HepG2 (cell line): Measurements from ENCODE around the gene RPP21. TPM values are rescaled to one million over a fixed set of nuclear protein-coding genes. Genes with fewer than 3 reads are reported as not detected.

Experiments
- LCORL ChIP-seq, 2 experiments: fragments of 450-650 bp in 1 of 2; sonication (generic) in 1 of 2; formaldehyde crosslinking in 1 of 2; IDR thresholded peaks; 2 replicates each; pipeline versions ENCODE4 v1.5.0 to v1.6.1; 2017 to 2020; ENCODE audit warnings: antibody characterized with exemption in 1 of 2, missing genetic modification reagents in 1 of 2
- MTA3 ChIP-seq: sonication (generic); formaldehyde crosslinking; IDR thresholded peaks from 2 replicates; pipeline ENCODE4 v1.4.0; 2020; ENCODE audit warnings: missing genetic modification reagents
- RELA ChIP-seq: sonication (generic); formaldehyde crosslinking; IDR thresholded peaks from 2 replicates; pipeline ENCODE4 v1.4.0; 2020; ENCODE audit warnings: missing genetic modification reagents
- SNAI1 ChIP-seq: sonication (generic); formaldehyde crosslinking; IDR thresholded peaks from 2 replicates; pipeline ENCODE4 v1.5.0; 2020; ENCODE audit warnings: mild to moderate bottlenecking, missing genetic modification reagents, borderline replicate concordance
- ZNF3 ChIP-seq: IDR thresholded peaks from 2 replicates; pipeline ENCODE4 v1.7.0; 2017; ENCODE audit warnings: inconsistent platforms
- ZNF367 ChIP-seq: sonication (generic); formaldehyde crosslinking; IDR thresholded peaks from 2 replicates; pipeline ENCODE4 v1.4.0; 2020; ENCODE audit warnings: missing genetic modification reagents, borderline replicate concordance
- ZNF446 ChIP-seq: sonication (generic); formaldehyde crosslinking; IDR thresholded peaks from 2 replicates; pipeline ENCODE4 v1.5.0; 2020; ENCODE audit warnings: mild to moderate bottlenecking, missing genetic modification reagents
- ZNF567 ChIP-seq: sonication (generic); formaldehyde crosslinking; IDR thresholded peaks from 2 replicates; pipeline ENCODE4 v1.8.1; 2023; ENCODE audit warnings: mild to moderate bottlenecking, missing genetic modification reagents, borderline replicate concordance
- polyA plus RNA-seq, 8 experiments: library from polyadenylated mRNA; depleted of rRNA in 3 of 8; stranded (reverse) in 7 of 8; unstranded in 1 of 8; fragments of >200 nt; fragmentation: Illumina TruSeq in 4 of 8; extraction: Trizol in 4 of 8; gene quantifications; 2 replicates each; pipeline versions ENCODE4 v1.2.1 to v1.2.3, GENCODE V29; 2011 to 2016; ENCODE audit warnings: low read depth in 4 of 8, missing spikeins in 1 of 8, mixed read lengths in 1 of 8; ENCODE audit not compliant: insufficient read depth in 1 of 8
- total RNA-seq, 5 experiments: library from RNA; depleted of rRNA; stranded (reverse); fragments of >200 nt; fragmentation: Illumina TruSeq; extraction: Trizol; gene quantifications; 2 replicates each; pipeline ENCODE4 v1.2.3, GENCODE V29; 2016; ENCODE audit warnings: low read depth in 1 of 5
- TF ChIP-seq, protein P1 (sequence below): sonication (generic); formaldehyde crosslinking; IDR thresholded peaks from one replicate; pipeline ENCODE4 v1.5.1; 2020; ENCODE audit warnings: mild to moderate bottlenecking, missing genetic modification reagents; ENCODE audit errors: not compliant biosample characterization
- TF ChIP-seq, protein P2 (sequence below): sonication (generic); formaldehyde crosslinking; IDR thresholded peaks from 2 replicates; pipeline ENCODE4 v1.5.1; 2020; ENCODE audit warnings: missing genetic modification reagents, mild to moderate bottlenecking, borderline replicate concordance
- TF ChIP-seq, protein P3 (sequence below): sonication (generic); formaldehyde crosslinking; IDR thresholded peaks from 2 replicates; pipeline ENCODE4 v1.5.1; 2020; ENCODE audit warnings: mild to moderate bottlenecking, missing genetic modification reagents
- TF ChIP-seq, protein P4 (sequence below): sonication (generic); formaldehyde crosslinking; IDR thresholded peaks from 2 replicates; pipeline ENCODE4 v1.4.0; 2020; ENCODE audit warnings: missing genetic modification reagents

Gene RPP21
- total and polyA plus RNA-seq, 2 of the 13 experiments (the other 11 are each of a cell fraction or from before 2014, with no cell fraction given): 53.1 to 72.3 TPM

DNA sequence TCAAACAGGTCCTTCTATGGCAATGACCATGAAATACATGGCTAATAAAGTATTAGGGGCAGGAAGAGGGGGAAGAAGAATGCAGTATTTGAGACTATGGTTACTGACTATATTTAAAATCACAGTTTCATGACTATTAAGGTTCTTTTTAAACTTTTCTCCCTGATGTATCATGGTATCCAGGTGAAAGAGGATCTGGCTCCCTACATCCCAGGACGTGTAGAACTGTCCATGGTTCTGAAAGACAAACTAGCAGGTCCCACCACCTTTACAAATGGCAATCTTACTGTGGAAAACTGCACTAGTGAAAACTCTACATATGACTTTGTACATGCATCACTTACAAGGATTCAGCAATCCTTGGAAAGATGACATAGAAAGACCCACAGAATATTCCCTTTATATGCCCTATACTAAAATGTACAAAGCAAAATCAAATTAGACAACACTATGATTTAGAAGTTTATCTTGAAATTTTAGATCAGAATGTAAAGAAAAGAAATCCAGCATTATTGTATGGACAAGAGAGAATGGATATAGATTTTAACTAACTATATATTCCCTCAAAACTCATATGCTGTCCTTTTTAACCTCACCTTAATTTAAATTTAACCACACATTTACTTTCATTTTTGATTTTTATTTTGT, 33.5 kb downstream of the RPP21 start (continued):
- TF ChIP-seq, protein P1, sequence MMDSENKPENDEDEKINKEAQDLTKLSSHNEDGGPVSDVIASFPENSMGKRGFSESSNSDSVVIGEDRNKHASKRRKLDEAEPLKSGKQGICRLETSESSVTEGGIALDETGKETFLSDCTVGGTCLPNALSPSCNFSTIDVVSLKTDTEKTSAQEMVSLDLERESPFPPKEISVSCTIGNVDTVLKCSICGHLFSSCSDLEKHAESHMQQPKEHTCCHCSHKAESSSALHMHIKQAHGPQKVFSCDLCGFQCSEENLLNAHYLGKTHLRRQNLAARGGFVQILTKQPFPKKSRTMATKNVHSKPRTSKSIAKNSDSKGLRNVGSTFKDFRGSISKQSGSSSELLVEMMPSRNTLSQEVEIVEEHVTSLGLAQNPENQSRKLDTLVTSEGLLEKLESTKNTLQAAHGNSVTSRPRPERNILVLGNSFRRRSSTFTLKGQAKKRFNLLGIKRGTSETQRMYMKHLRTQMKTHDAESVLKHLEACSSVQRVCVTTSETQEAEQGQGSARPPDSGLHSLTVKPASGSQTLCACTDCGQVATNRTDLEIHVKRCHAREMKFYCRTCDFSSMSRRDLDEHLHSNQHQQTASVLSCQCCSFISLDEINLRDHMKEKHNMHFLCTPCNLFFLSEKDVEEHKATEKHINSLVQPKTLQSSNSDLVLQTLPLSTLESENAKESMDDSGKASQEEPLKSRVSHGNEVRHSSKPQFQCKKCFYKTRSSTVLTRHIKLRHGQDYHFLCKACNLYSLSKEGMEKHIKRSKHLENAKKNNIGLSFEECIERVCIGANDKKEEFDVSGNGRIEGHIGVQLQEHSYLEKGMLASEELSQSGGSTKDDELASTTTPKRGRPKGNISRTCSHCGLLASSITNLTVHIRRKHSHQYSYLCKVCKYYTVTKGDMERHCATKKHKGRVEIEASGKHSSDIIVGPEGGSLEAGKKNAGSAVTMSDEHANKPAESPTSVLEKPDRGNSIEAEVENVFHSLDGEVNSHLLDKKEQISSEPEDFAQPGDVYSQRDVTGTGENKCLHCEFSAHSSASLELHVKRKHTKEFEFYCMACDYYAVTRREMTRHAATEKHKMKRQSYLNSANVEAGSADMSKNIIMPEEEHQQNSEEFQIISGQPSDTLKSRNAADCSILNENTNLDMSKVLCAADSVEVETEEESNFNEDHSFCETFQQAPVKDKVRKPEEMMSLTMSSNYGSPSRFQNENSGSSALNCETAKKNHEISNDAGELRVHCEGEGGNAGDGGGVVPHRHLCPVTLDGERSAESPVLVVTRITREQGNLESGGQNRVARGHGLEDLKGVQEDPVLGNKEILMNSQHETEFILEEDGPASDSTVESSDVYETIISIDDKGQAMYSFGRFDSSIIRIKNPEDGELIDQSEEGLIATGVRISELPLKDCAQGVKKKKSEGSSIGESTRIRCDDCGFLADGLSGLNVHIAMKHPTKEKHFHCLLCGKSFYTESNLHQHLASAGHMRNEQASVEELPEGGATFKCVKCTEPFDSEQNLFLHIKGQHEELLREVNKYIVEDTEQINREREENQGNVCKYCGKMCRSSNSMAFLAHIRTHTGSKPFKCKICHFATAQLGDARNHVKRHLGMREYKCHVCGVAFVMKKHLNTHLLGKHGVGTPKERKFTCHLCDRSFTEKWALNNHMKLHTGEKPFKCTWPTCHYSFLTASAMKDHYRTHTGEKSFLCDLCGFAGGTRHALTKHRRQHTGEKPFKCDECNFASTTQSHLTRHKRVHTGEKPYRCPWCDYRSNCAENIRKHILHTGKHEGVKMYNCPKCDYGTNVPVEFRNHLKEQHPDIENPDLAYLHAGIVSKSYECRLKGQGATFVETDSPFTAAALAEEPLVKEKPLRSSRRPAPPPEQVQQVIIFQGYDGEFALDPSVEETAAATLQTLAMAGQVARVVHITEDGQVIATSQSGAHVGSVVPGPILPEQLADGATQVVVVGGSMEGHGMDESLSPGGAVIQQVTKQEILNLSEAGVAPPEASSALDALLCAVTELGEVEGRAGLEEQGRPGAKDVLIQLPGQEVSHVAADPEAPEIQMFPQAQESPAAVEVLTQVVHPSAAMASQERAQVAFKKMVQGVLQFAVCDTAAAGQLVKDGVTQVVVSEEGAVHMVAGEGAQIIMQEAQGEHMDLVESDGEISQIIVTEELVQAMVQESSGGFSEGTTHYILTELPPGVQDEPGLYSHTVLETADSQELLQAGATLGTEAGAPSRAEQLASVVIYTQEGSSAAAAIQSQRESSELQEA (CRISPR knock-in tag): no peak
- TF ChIP-seq LCORL (IDR thresholded peaks at IDR 0.05) (no peak), LCORL (CRISPR knock-in tag; IDR thresholded peaks at IDR 0.05) (no peak), ZNF3 (no peak), RELA (no peak), MTA3 (no peak), SNAI1 (no peak), ZNF367 (CRISPR knock-in tag) (no peak), ZNF567 (no peak), ZNF446 (no peak)
- TF ChIP-seq, protein P2, sequence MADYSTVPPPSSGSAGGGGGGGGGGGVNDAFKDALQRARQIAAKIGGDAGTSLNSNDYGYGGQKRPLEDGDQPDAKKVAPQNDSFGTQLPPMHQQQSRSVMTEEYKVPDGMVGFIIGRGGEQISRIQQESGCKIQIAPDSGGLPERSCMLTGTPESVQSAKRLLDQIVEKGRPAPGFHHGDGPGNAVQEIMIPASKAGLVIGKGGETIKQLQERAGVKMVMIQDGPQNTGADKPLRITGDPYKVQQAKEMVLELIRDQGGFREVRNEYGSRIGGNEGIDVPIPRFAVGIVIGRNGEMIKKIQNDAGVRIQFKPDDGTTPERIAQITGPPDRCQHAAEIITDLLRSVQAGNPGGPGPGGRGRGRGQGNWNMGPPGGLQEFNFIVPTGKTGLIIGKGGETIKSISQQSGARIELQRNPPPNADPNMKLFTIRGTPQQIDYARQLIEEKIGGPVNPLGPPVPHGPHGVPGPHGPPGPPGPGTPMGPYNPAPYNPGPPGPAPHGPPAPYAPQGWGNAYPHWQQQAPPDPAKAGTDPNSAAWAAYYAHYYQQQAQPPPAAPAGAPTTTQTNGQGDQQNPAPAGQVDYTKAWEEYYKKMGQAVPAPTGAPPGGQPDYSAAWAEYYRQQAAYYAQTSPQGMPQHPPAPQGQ (CRISPR knock-in tag): no peak
- TF ChIP-seq, protein P3, sequence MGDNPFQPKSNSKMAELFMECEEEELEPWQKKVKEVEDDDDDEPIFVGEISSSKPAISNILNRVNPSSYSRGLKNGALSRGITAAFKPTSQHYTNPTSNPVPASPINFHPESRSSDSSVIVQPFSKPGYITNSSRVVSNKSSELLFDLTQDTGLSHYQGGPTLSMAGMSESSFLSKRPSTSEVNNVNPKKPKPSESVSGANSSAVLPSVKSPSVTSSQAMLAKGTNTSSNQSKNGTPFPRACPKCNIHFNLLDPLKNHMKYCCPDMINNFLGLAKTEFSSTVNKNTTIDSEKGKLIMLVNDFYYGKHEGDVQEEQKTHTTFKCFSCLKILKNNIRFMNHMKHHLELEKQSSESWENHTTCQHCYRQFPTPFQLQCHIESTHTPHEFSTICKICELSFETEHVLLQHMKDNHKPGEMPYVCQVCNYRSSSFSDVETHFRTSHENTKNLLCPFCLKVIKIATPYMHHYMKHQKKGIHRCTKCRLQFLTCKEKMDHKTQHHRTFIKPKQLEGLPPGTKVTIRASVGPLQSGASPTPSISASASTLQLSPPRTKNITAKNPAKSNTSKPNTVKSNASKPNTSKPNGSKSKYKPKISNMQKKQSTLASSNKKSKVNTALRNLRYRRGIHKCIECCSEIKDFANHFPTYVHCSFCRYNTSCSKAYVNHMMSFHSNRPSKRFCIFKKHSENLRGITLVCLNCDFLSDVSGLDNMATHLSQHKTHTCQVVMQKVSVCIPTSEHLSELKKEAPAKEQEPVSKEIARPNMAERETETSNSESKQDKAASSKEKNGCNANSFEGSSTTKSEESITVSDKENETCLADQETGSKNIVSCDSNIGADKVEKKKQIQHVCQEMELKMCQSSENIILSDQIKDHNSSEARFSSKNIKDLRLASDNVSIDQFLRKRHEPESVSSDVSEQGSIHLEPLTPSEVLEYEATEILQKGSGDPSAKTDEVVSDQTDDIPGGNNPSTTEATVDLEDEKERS (CRISPR knock-in tag): no peak
- TF ChIP-seq, protein P4, sequence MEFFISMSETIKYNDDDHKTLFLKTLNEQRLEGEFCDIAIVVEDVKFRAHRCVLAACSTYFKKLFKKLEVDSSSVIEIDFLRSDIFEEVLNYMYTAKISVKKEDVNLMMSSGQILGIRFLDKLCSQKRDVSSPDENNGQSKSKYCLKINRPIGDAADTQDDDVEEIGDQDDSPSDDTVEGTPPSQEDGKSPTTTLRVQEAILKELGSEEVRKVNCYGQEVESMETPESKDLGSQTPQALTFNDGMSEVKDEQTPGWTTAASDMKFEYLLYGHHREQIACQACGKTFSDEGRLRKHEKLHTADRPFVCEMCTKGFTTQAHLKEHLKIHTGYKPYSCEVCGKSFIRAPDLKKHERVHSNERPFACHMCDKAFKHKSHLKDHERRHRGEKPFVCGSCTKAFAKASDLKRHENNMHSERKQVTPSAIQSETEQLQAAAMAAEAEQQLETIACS (CRISPR knock-in tag): no peak
